H9 (cell line): ENCODE data around the gene CCL24. TPM values are rescaled to one million over a fixed set of nuclear protein-coding genes. Genes with fewer than 3 reads are reported as not detected.
A peak's percentile ranks its signal among the peaks of the same experiment; 100 is the strongest.

ENCODE experiments used
- DNase-seq: peaks from one replicate; pipeline ENCODE4 v3.0.0-alpha.2; 2017
- H2AFZ ChIP-seq: one replicate; pipeline ENCODE4 v1.6.1; 2013; ENCODE audit warnings: mild to moderate bottlenecking, low read length, control low read depth, moderate library complexity
- H2AK5ac ChIP-seq: 2 replicates; pipeline ENCODE4 v1.6.1; 2013; ENCODE audit warnings: low read length, control low read depth, mixed read lengths; ENCODE audit not compliant: insufficient read length
- H2BK120ac ChIP-seq: one replicate; pipeline ENCODE4 v1.6.1; 2013; ENCODE audit warnings: low read depth, mild to moderate bottlenecking, low read length, control low read depth, inconsistent platforms; ENCODE audit not compliant: poor library complexity, severe bottlenecking
- H2BK12ac ChIP-seq: 2 replicates; pipeline ENCODE4 v1.6.1; 2013; ENCODE audit warnings: low read length, control low read depth, mixed read lengths, low read depth; ENCODE audit not compliant: insufficient read length
- H2BK15ac ChIP-seq: 2 replicates; pipeline ENCODE4 v1.6.1; 2013; ENCODE audit warnings: low read depth, low read length, control low read depth
- H2BK20ac ChIP-seq: one replicate; pipeline ENCODE4 v1.6.1; 2013; ENCODE audit warnings: low read depth, mild to moderate bottlenecking, low read length, control low read depth, inconsistent platforms; ENCODE audit not compliant: poor library complexity, severe bottlenecking
- H2BK5ac ChIP-seq: 2 replicates; pipeline ENCODE4 v1.6.1; 2013; ENCODE audit warnings: low read length, control low read depth, mixed read lengths; ENCODE audit not compliant: insufficient read length
- H3K14ac ChIP-seq: 2 replicates; pipeline ENCODE4 v1.6.1; 2013; ENCODE audit warnings: low read length, control low read depth; ENCODE audit not compliant: insufficient read depth
- H3K18ac ChIP-seq: 2 replicates; pipeline ENCODE4 v1.6.1; 2013; ENCODE audit warnings: low read depth, mild to moderate bottlenecking, mixed read lengths, low read length, control low read depth; ENCODE audit not compliant: insufficient read length
- H3K23ac ChIP-seq: 2 replicates; pipeline ENCODE4 v1.6.1; 2013; ENCODE audit warnings: low read length, control low read depth, mixed read lengths, low read depth; ENCODE audit not compliant: insufficient read length
- H3K23me2 ChIP-seq: 2 replicates; pipeline ENCODE4 v1.6.1; 2013; ENCODE audit warnings: low read depth, mild to moderate bottlenecking, mixed read lengths, low read length, control low read depth; ENCODE audit not compliant: insufficient read length, poor library complexity, severe bottlenecking
- H3K27ac ChIP-seq: 2 replicates; pipeline ENCODE4 v1.5.1; 2013; ENCODE audit warnings: low read length, control low read depth, mixed read lengths, low read depth; ENCODE audit not compliant: insufficient read length
- H3K27me3 ChIP-seq: 2 replicates; pipeline ENCODE4 v1.6.1; 2013; ENCODE audit warnings: low read length, control low read depth, inconsistent platforms; ENCODE audit not compliant: insufficient read depth
- H3K4ac ChIP-seq: 2 replicates; pipeline ENCODE4 v1.6.1; 2013; ENCODE audit warnings: low read depth, mild to moderate bottlenecking, control low read depth, inconsistent platforms, low read length, moderate library complexity
- H3K4me1 ChIP-seq: 2 replicates; pipeline ENCODE4 v1.6.1; 2013; ENCODE audit warnings: low read length, control low read depth, inconsistent platforms; ENCODE audit not compliant: insufficient read depth
- H3K4me2 ChIP-seq: 2 replicates; pipeline ENCODE4 v1.6.1; 2013; ENCODE audit warnings: low read length, control low read depth, mixed read lengths; ENCODE audit not compliant: insufficient read length, insufficient read depth
- H3K56ac ChIP-seq: 2 replicates; pipeline ENCODE4 v1.6.1; 2013; ENCODE audit warnings: low read depth, mild to moderate bottlenecking, mixed read lengths, low read length, control low read depth; ENCODE audit not compliant: insufficient read length
- H3K79me1 ChIP-seq: 2 replicates; pipeline ENCODE4 v1.6.1; 2013; ENCODE audit warnings: low read depth, mild to moderate bottlenecking, moderate library complexity, low read length, control low read depth, inconsistent platforms; ENCODE audit not compliant: insufficient read depth, poor library complexity, severe bottlenecking
- H3K79me2 ChIP-seq: 2 replicates; pipeline ENCODE4 v1.6.1; 2013; ENCODE audit warnings: low read length, control low read depth, inconsistent platforms; ENCODE audit not compliant: insufficient read depth
- H3K9ac ChIP-seq: 2 replicates; pipeline ENCODE4 v1.6.1; 2013; ENCODE audit warnings: low read length, control low read depth, mixed read lengths; ENCODE audit not compliant: insufficient read length; ENCODE audit errors: extremely low read depth
- H3K9me3 ChIP-seq: one replicate; pipeline ENCODE4 v1.6.1; 2013; ENCODE audit warnings: low read depth, low read length, inconsistent platforms; ENCODE audit not compliant: control insufficient read depth
- H3T11ph ChIP-seq: one replicate; pipeline ENCODE4 v1.6.1; 2013; ENCODE audit warnings: mild to moderate bottlenecking, low read length, control low read depth, inconsistent platforms
- H4K20me1 ChIP-seq: one replicate; pipeline ENCODE4 v1.6.1; 2013; ENCODE audit not compliant: control insufficient read depth, insufficient read length, insufficient read depth
- H4K5ac ChIP-seq: 2 replicates; pipeline ENCODE4 v1.6.1; 2013; ENCODE audit warnings: low read depth, mild to moderate bottlenecking, mixed read lengths, low read length, control low read depth; ENCODE audit not compliant: insufficient read length
- H4K8ac ChIP-seq: replicated peaks from 2 replicates; pipeline ENCODE4 v1.6.1; 2013; ENCODE audit warnings: low read length, control low read depth, mixed read lengths, low read depth; ENCODE audit not compliant: insufficient read length
- H4K91ac ChIP-seq: 2 replicates; pipeline ENCODE4 v1.6.1; 2013; ENCODE audit warnings: low read depth, mild to moderate bottlenecking, moderate library complexity, mixed read lengths, low read length, control low read depth; ENCODE audit not compliant: insufficient read length
- H3K27ac Mint-ChIP-seq, 3 experiments: 2 replicates in 2 of 3; 3 replicates in 1 of 3; pipeline ENCODE4 v1.8.0; 2020 to 2021; ENCODE audit warnings: mixed read lengths in 3 of 3, mild to moderate bottlenecking in 1 of 3, moderate library complexity in 1 of 3
- H3K27me3 Mint-ChIP-seq: 2 replicates; pipeline ENCODE4 v1.8.0; 2021; ENCODE audit warnings: low read depth, mild to moderate bottlenecking, moderate library complexity, mixed read lengths
- H3K36me3 Mint-ChIP-seq, 3 experiments: 2 replicates in 2 of 3; 3 replicates in 1 of 3; pipeline ENCODE4 v1.8.0; 2020 to 2021; ENCODE audit warnings: low read depth in 3 of 3, mixed read lengths in 3 of 3; ENCODE audit not compliant: insufficient read depth in 1 of 3
- H3K4me1 Mint-ChIP-seq, 2 experiments: 2 replicates each; pipeline ENCODE4 v1.8.0; 2020; ENCODE audit warnings: mixed read lengths in 2 of 2
- H3K4me3 Mint-ChIP-seq, 2 experiments: 2 replicates in 1 of 2; 3 replicates in 1 of 2; pipeline ENCODE4 v1.8.0; 2020 to 2021; ENCODE audit warnings: mild to moderate bottlenecking in 2 of 2, mixed read lengths in 2 of 2, moderate library complexity in 1 of 2
- H3K9me3 Mint-ChIP-seq, 2 experiments: 2 replicates in 1 of 2; 3 replicates in 1 of 2; pipeline ENCODE4 v1.8.0; 2020; ENCODE audit warnings: mild to moderate bottlenecking in 2 of 2, mixed read lengths in 2 of 2, moderate library complexity in 1 of 2
- WGBS: extraction: QIAGEN DNeasy Blood & Tissue Kit; methylation state at CpG from one replicate; pipeline ENCODE4 v1.1.7; 2013; ENCODE audit warnings: missing lambda C conversion rate, low lambda C conversion rate, mixed read lengths; ENCODE audit not compliant: insufficient read length; ENCODE audit errors: extremely low coverage; 5-methylcytosine and 5-hydroxymethylcytosine counted together
- total RNA-seq: library from RNA; stranded (reverse); gene quantifications from 2 replicates; pipeline ENCODE4 v1.2.1, GENCODE V29; 2021
- TF ChIP-seq, protein P1 (sequence below): fragments of 200-600 bp; sonication (generic); conservative IDR thresholded peaks from 3 replicates; pipeline ENCODE4 v1.8.0; 2021; ENCODE audit warnings: antibody characterized with exemption, mild to moderate bottlenecking

The CCL24 gene
- total RNA-seq, 1 experiment from 2014 or later = not detected

DNA sequence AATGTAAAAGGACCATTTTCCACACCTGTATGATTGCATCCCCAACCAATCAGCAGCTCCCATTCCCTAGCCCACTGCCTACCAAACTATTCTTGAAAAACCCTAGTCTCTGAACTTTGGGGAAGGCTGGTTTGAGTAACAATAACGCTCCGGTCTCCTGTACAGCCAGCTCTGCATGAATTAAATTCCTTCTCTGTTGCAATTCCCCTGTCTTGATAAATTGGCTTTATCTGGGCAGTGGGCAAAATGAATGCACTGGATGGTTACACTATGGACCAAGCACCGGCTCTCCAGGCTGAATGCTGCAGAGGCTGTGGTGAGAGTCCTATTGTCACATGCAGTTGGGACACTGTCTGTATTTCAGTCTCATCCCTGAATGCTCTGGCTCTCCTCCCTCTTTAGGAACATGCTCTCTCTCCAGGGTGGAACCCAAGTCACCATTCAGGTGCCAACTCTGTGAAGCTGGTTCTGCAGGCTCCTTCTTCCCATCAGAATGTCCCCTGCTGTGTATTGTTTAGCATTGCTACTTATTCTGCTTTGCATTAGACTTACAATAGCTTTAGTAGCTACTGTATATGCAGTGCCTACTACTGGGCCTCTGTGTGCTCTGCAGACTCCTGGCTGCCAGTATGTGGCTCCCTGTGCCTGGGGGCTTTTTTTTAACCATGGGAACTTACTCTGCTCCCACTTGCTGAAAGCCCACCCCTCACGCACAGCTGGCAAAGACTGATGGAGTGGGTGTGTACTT lies 6.9 kb downstream of the CCL24 start:
- H2BK12ac ChIP-seq = no peak overlapping the region
- H3K79me2 ChIP-seq = no peaks in the 10 kb centered on the region
- no peak overlapping the region for H3T11ph ChIP-seq
- H3K4ac ChIP-seq = no peak overlapping the region
- no peak overlapping the region for H3K23ac ChIP-seq
- H2BK15ac ChIP-seq = no peak overlapping the region
- H3K27ac ChIP-seq = no peak overlapping the region
- H4K91ac ChIP-seq = no peak overlapping the region
- H2AFZ ChIP-seq = no peak overlapping the region
- H4K8ac ChIP-seq = no peak overlapping the region
- TF ChIP-seq, protein P1, sequence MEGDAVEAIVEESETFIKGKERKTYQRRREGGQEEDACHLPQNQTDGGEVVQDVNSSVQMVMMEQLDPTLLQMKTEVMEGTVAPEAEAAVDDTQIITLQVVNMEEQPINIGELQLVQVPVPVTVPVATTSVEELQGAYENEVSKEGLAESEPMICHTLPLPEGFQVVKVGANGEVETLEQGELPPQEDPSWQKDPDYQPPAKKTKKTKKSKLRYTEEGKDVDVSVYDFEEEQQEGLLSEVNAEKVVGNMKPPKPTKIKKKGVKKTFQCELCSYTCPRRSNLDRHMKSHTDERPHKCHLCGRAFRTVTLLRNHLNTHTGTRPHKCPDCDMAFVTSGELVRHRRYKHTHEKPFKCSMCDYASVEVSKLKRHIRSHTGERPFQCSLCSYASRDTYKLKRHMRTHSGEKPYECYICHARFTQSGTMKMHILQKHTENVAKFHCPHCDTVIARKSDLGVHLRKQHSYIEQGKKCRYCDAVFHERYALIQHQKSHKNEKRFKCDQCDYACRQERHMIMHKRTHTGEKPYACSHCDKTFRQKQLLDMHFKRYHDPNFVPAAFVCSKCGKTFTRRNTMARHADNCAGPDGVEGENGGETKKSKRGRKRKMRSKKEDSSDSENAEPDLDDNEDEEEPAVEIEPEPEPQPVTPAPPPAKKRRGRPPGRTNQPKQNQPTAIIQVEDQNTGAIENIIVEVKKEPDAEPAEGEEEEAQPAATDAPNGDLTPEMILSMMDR = peak; percentile 25; the same call in 1 of the 3 replicates
- Mint-ChIP-seq H3K36me3 (peaks cover 4 to 11% (median 6%) of the 10 kb centered on the region in 3 experiments; a peak in 6 of 7 replicates), H3K9me3 (peaks cover 15 to 19% of the 10 kb centered on the region in 2 experiments), H3K4me3 (no peak overlapping the region), H3K27ac (peak overlapping the region in 1 of 3 experiments; percentile 41; a peak in 2 of 7 replicates), H3K27me3 (peaks cover 3% of the 10 kb centered on the region), H3K4me1 (no peaks in the 10 kb centered on the region; a peak in 1 of 4 replicates)
- no peak overlapping the region for H2BK120ac ChIP-seq
- no peak overlapping the region for H4K5ac ChIP-seq
- H3K9ac ChIP-seq = no peak overlapping the region
- H2BK5ac ChIP-seq = no peak overlapping the region
- H3K79me1 ChIP-seq = no peaks in the 10 kb centered on the region
- no peaks in the 10 kb centered on the region for H3K23me2 ChIP-seq
- no peaks in the 10 kb centered on the region for H3K9me3 ChIP-seq
- WGBS = no CpG with 5 or more reads among the region's 4 CpGs
- no peak overlapping the region for H3K14ac ChIP-seq
- H3K27me3 ChIP-seq = no peaks in the 10 kb centered on the region
- no peaks in the 10 kb centered on the region for H4K20me1 ChIP-seq
- H3K18ac ChIP-seq = no peak overlapping the region
- no peak overlapping the region for H3K4me2 ChIP-seq
- H2BK20ac ChIP-seq = no peak overlapping the region
- no peak for DNase-seq
- H3K4me1 ChIP-seq = no peaks in the 10 kb centered on the region
- H2AK5ac ChIP-seq = no peak overlapping the region
- no peak overlapping the region for H3K56ac ChIP-seq
